HCT116 (cell line): ENCODE data around the gene TLCD2.
"Not testable (repeated sequence)": the region's sequence is repeated elsewhere in the genome, so short reads cannot be mapped to it uniquely, and the experiment has no call there.

Experiments used
- ATF3 ChIP-seq: IDR thresholded peaks from 2 replicates; pipeline ENCODE4 v1.6.1; 2012
- CTCF ChIP-seq, 3 experiments: fragments of 200-600 bp in 1 of 3; sonication (generic) in 1 of 3; IDR thresholded peaks in 2 of 3; conservative IDR thresholded peaks in 1 of 3; 2 replicates each; pipeline ENCODE4 v1.5.1; 2012 to 2017; ENCODE audit warnings: low read depth in 2 of 3, low read length in 2 of 3, antibody characterized with exemption in 1 of 3, borderline replicate concordance in 1 of 3, control low read depth in 1 of 3, mild to moderate bottlenecking in 1 of 3, mixed read lengths in 1 of 3, mixed run types in 1 of 3, moderate library complexity in 1 of 3; ENCODE audit not compliant: insufficient read depth in 1 of 3
- EZH2 ChIP-seq: fragments of 200-600 bp; sonication (generic); IDR thresholded peaks from 2 replicates; pipeline ENCODE4 v1.6.1; 2017; ENCODE audit warnings: antibody characterized with exemption, mixed run types
- EZH2phosphoT487 ChIP-seq: fragments of 200-600 bp; IDR thresholded peaks from 2 replicates; pipeline ENCODE4 v1.6.1; 2018; ENCODE audit warnings: antibody characterized with exemption, borderline replicate concordance
- FOSL1 ChIP-seq: IDR thresholded peaks from 2 replicates; pipeline ENCODE4 v1.6.1; 2012; ENCODE audit warnings: low read depth
- JUND ChIP-seq: IDR thresholded peaks from 2 replicates; pipeline ENCODE4 v1.6.1; 2012
- POLR2A ChIP-seq: IDR thresholded peaks from 2 replicates; pipeline ENCODE4 v1.7.0; 2011; ENCODE audit warnings: borderline replicate concordance; ENCODE audit not compliant: insufficient read depth, insufficient read length; ENCODE audit errors: extremely low read depth
- POLR2AphosphoS5 ChIP-seq: IDR thresholded peaks from 2 replicates; pipeline ENCODE4 v1.6.1; 2011; ENCODE audit warnings: mild to moderate bottlenecking, low read depth, low read length, moderate library complexity
- TCF7L2 ChIP-seq: IDR thresholded peaks from 2 replicates; pipeline ENCODE4 v1.7.0; 2011; ENCODE audit warnings: borderline replicate concordance, inconsistent platforms; ENCODE audit not compliant: insufficient read depth, insufficient read length; ENCODE audit errors: extremely low read depth
- YY1 ChIP-seq: IDR thresholded peaks from 2 replicates; pipeline ENCODE4 v1.6.1; 2011; ENCODE audit warnings: low read length, low read depth, moderate library complexity, mild to moderate bottlenecking; ENCODE audit not compliant: insufficient replicate concordance; ENCODE audit errors: extremely low read depth
- TF ChIP-seq, protein P1 (sequence below): IDR thresholded peaks from 2 replicates; pipeline ENCODE4 v1.6.1; 2012; ENCODE audit warnings: low read depth

DNA sequence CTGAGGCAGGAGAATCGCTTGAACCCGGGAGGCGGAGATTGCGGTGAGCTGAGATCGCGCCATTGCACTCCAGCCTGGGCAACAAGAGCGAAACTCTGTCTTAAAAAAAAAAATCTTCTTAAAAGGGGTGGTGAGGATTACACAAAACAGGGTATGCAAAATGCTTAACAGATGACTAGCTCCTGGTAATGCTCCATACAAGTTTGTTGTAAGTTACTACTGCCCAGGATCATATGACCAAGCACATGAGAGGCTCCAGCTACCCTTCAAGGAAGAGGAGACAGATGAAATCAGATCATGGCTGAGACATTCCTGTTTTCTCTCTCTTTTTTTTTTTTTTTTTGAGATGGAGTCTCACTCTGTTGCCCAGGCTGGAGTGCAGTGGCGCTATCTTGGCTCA, 11.8 kb upstream of the TLCD2 start:
- TF ChIP-seq JUND; POLR2A; CTCF (IDR thresholded peaks at IDR 0.05 in 2 of 3, conservative IDR thresholded peaks at IDR 0.05 in 1 of 3; ENCODE audit: borderline replicate concordance in 1 of 3, insufficient read depth in 1 of 3, low read depth in 2 of 3, low read length in 2 of 3); EZH2phosphoT487; ATF3; POLR2AphosphoS5; FOSL1; YY1; EZH2; TCF7L2: not testable (repeated sequence)
- TF ChIP-seq, protein P1, sequence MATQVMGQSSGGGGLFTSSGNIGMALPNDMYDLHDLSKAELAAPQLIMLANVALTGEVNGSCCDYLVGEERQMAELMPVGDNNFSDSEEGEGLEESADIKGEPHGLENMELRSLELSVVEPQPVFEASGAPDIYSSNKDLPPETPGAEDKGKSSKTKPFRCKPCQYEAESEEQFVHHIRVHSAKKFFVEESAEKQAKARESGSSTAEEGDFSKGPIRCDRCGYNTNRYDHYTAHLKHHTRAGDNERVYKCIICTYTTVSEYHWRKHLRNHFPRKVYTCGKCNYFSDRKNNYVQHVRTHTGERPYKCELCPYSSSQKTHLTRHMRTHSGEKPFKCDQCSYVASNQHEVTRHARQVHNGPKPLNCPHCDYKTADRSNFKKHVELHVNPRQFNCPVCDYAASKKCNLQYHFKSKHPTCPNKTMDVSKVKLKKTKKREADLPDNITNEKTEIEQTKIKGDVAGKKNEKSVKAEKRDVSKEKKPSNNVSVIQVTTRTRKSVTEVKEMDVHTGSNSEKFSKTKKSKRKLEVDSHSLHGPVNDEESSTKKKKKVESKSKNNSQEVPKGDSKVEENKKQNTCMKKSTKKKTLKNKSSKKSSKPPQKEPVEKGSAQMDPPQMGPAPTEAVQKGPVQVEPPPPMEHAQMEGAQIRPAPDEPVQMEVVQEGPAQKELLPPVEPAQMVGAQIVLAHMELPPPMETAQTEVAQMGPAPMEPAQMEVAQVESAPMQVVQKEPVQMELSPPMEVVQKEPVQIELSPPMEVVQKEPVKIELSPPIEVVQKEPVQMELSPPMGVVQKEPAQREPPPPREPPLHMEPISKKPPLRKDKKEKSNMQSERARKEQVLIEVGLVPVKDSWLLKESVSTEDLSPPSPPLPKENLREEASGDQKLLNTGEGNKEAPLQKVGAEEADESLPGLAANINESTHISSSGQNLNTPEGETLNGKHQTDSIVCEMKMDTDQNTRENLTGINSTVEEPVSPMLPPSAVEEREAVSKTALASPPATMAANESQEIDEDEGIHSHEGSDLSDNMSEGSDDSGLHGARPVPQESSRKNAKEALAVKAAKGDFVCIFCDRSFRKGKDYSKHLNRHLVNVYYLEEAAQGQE, result not testable (repeated sequence)
